Breast epithelium (tissue), 4 donors: ENCODE measurements around the gene BLOC1S6. TPM values are rescaled to one million over a fixed set of nuclear protein-coding genes. Genes with fewer than 3 reads are reported as not detected.
A peak's percentile ranks its signal among the peaks of the same experiment; 100 is the strongest.

ENCODE experiments used
- DNase-seq, 2 donors: peaks; one replicate each; pipeline ENCODE4 v3.0.0-alpha.2; 2019; ENCODE audit warnings: low spot score in 2 of 2
- H3K27ac ChIP-seq, 2 donors: fragments of 200-600 bp; sonication (generic) in 1 of 2; one replicate each; pipeline ENCODE4 v1.5.1; 2016 to 2019; ENCODE audit warnings: mild to moderate bottlenecking in 1 of 2
- H3K27me3 ChIP-seq, 2 donors: fragments of 200-600 bp; sonication (generic) in 1 of 2; one replicate each; pipeline versions ENCODE4 v1.5.1 to v1.6.0; 2017 to 2019; ENCODE audit warnings: control low read depth in 1 of 2, mild to moderate bottlenecking in 1 of 2
- H3K36me3 ChIP-seq: fragments of 200-600 bp; one replicate; pipeline ENCODE4 v1.5.1; 2019
- H3K4me1 ChIP-seq, 2 donors: fragments of 200-600 bp; sonication (generic); one replicate each; pipeline ENCODE4 v1.5.1; 2016 to 2019; ENCODE audit warnings: control low read depth in 1 of 2
- H3K4me3 ChIP-seq, 3 donors: fragments of 200-600 bp; sonication (generic); 1 replicate in 2 of 3; 2 replicates in 1 of 3; pipeline ENCODE4 v1.5.1; 2016 to 2019; ENCODE audit warnings: mild to moderate bottlenecking in 3 of 3, moderate library complexity in 2 of 3
- H3K9me3 ChIP-seq, 2 donors: fragments of 200-600 bp; sonication (generic) in 1 of 2; one replicate each; pipeline ENCODE4 v1.5.1; 2016 to 2019; ENCODE audit warnings: control low read depth in 1 of 2
- CTCF ChIP-seq, 3 donors: fragments of 450-650 bp; IDR thresholded peaks; one replicate each; pipeline ENCODE4 v1.5.1; 2016 to 2017; ENCODE audit warnings: antibody characterized with exemption in 3 of 3, mild to moderate bottlenecking in 3 of 3, moderate library complexity in 3 of 3
- POLR2A ChIP-seq: fragments of 450-650 bp; IDR thresholded peaks from one replicate; pipeline ENCODE4 v1.6.1; 2016; ENCODE audit warnings: antibody characterized with exemption, mild to moderate bottlenecking, moderate library complexity
- POLR2AphosphoS5 ChIP-seq, 3 donors: sonication (generic); formaldehyde crosslinking; IDR thresholded peaks; one replicate each; pipeline ENCODE4 v1.6.1; 2017; ENCODE audit warnings: antibody characterized with exemption in 3 of 3
- intact Hi-C: fragments of 100-400 bp; cut with DNase I; formaldehyde crosslinking; loops from one replicate; pipeline ENCODE4 v1.15.1; 2023; ENCODE audit warnings: low total_unique reads
- total RNA-seq, 3 donors: library from RNA; depleted of rRNA; stranded (reverse); fragments of >200 nt; gene quantifications; one replicate each; pipeline ENCODE4 v1.1.0, GENCODE V29; 2016

BLOC1S6 gene
- total RNA-seq, 3 donors from 2014 or later: 52.1 to 94.1 (median 68.5) TPM

DNA sequence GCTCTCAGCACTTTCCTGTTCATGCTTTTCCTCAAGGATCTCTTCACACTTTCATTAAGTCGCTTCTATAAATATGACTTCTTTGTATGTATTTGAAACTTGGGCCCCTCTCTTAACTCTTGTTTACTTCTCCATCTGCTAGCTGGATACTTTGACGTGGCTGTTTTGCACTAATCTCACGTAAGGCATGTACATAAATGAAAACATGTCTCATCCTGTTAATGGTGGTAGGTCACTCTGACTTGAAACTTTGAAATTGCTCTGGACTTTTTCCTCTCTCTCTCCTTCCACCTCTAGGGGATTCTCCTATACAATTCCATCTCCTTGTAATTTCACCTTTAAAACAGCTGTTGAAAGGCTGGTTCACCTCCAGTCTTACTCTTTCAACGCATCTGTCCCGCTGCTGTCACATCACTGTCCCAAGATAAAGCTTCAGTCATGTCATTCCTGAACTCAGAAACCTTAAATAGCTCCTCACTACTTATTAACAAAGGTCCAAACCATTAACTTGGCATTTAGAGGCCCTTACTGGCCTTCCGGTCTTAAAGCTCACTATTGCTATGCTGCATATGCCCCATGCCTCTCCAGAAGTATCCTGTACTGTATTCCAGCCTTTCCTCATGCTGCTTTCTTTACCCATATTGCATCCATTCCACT lies 1.2 kb downstream of the BLOC1S6 start:
- no peaks in the 10 kb centered on the region for H3K9me3 ChIP-seq
- TF ChIP-seq POLR2AphosphoS5 (IDR thresholded peaks at IDR 0.05) (no peak), CTCF (IDR thresholded peaks at IDR 0.05) (no peak), POLR2A (no peak)
- H3K27ac ChIP-seq: peak overlapping the region; percentile 99
- peaks cover 0 to 9% of the 10 kb centered on the region in 2 donors for H3K4me1 ChIP-seq
- no peak for DNase-seq
- intact Hi-C loops: no loop called here
- H3K27me3 ChIP-seq: no peaks in the 10 kb centered on the region
- peak overlapping the region; percentile 83 to 95 (median 88) for H3K4me3 ChIP-seq
- no peaks in the 10 kb centered on the region for H3K36me3 ChIP-seq

DNA sequence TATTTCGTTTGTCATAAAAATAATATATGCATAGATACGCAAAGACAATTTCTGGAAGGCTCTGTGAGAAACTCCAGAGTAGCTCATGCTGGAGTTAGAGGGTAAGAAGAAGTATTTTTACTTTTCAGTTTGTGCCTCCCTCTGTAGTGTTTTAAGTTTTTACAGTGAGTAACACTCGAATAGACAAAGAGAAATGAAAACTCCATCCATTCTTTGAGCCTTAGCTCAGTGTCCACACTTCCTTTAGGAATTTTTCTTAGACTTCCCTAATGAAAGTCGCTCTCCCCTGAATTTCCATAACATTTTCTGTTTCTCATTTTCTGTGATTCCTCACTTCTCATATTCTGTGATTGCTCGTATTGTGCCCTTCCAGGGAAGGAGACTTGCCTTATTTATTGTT lies 2.1 kb downstream of the BLOC1S6 start:
- no peak for DNase-seq
- Histone ChIP-seq H3K36me3 (no peaks in the 10 kb centered on the region), H3K9me3 (no peaks in the 10 kb centered on the region), H3K27ac (no peak overlapping the region), H3K4me1 (peaks cover 0 to 9% of the 10 kb centered on the region in 2 donors), H3K27me3 (no peaks in the 10 kb centered on the region), H3K4me3 (peak overlapping the region; percentile 83 to 95 (median 88))
- no peak for TF ChIP-seq POLR2A
- TF ChIP-seq CTCF (IDR thresholded peaks at IDR 0.05): no peak
- TF ChIP-seq POLR2AphosphoS5 (IDR thresholded peaks at IDR 0.05): no peak
- intact Hi-C loops: no loop called here

- intact Hi-C loops: no loop called here
- Histone ChIP-seq H3K9me3 (no peaks in the 10 kb centered on the region), H3K4me3 (no peak overlapping the region), H3K4me1 (peaks cover 0 to under 1% of the 10 kb centered on the region in 2 donors), H3K36me3 (no peaks in the 10 kb centered on the region), H3K27me3 (no peaks in the 10 kb centered on the region), H3K27ac (no peak overlapping the region)
- DNase-seq: no peak
- no peak for TF ChIP-seq POLR2A
- no peak for TF ChIP-seq POLR2AphosphoS5 (IDR thresholded peaks at IDR 0.05)
- TF ChIP-seq CTCF (IDR thresholded peaks at IDR 0.05): no peak
These were observed 7.1 kb downstream of the BLOC1S6 start for GRCh38 chr15:45594319-45594718.

- Histone ChIP-seq H3K4me3 (no peak overlapping the region), H3K36me3 (no peaks in the 10 kb centered on the region), H3K27ac (peak overlapping the region; percentile 15 to 50), H3K27me3 (no peaks in the 10 kb centered on the region), H3K9me3 (no peaks in the 10 kb centered on the region), H3K4me1 (no peaks in the 10 kb centered on the region)
- intact Hi-C loops: no loop called here
- no peak for DNase-seq
- TF ChIP-seq POLR2A (no peak), POLR2AphosphoS5 (IDR thresholded peaks at IDR 0.05) (no peak), CTCF (IDR thresholded peaks at IDR 0.05) (no peak)
These were observed 7.8 kb downstream of the BLOC1S6 start for GRCh38 chr15:45594835-45595530.

- no peak overlapping the region for H3K4me3 ChIP-seq
- H3K27me3 ChIP-seq: no peaks in the 10 kb centered on the region
- H3K4me1 ChIP-seq: no peaks in the 10 kb centered on the region
- no peak for TF ChIP-seq POLR2AphosphoS5 (IDR thresholded peaks at IDR 0.05)
- TF ChIP-seq CTCF (IDR thresholded peaks at IDR 0.05): no peak
- no peak for TF ChIP-seq POLR2A
- DNase-seq: no peak
- intact Hi-C loops: no loop called here
- H3K36me3 ChIP-seq: no peaks in the 10 kb centered on the region
- H3K9me3 ChIP-seq: no peaks in the 10 kb centered on the region
- no peak overlapping the region for H3K27ac ChIP-seq
These were observed 16.7 kb downstream of the BLOC1S6 start for GRCh38 chr15:45603881-45604280.
